ENCODE data around the gene ELOVL4. TPM values are rescaled to one million over a fixed set of nuclear protein-coding genes. Genes with fewer than 3 reads are reported as not detected.

ELOVL4 gene
- polyA plus RNA-seq, 3 donors, result not detected

DNA sequence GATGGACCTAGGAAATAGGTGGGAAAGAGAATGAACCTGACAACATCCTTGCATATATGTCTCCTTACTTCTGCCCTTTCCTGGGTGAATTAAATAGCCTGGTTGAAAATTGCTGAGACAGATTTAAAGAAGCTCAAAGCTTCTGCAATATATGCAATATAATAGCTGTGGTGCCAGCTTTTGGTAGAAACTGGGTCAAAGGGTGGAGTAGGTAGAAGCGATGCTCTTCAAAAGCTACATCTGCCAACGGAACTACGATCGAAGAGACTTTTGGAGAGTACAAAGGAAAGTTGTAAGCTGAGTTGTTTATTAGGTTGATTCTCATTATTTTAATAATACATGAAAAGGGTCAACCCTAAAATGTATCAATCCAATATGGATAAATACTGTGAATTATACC, 34.3 kb upstream of the ELOVL4 start:
- TF ChIP-seq, protein P1, sequence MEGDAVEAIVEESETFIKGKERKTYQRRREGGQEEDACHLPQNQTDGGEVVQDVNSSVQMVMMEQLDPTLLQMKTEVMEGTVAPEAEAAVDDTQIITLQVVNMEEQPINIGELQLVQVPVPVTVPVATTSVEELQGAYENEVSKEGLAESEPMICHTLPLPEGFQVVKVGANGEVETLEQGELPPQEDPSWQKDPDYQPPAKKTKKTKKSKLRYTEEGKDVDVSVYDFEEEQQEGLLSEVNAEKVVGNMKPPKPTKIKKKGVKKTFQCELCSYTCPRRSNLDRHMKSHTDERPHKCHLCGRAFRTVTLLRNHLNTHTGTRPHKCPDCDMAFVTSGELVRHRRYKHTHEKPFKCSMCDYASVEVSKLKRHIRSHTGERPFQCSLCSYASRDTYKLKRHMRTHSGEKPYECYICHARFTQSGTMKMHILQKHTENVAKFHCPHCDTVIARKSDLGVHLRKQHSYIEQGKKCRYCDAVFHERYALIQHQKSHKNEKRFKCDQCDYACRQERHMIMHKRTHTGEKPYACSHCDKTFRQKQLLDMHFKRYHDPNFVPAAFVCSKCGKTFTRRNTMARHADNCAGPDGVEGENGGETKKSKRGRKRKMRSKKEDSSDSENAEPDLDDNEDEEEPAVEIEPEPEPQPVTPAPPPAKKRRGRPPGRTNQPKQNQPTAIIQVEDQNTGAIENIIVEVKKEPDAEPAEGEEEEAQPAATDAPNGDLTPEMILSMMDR (IDR thresholded peaks at IDR 0.05), result no peak
- Mint-ChIP-seq H3K36me3 (no peaks in the 10 kb centered on the region), H3K27me3 (ENCODE audit: low read depth in 3 of 3) (peaks cover 0 to 5% (median 1%) of the 10 kb centered on the region in 3 donors), H3K27ac (no peak overlapping the region), H3K4me1 (no peaks in the 10 kb centered on the region), H3K9me3 (peaks cover 0 to 2% (median 0%) of the 10 kb centered on the region in 7 donors), H3K4me3 (no peak overlapping the region)
- Histone ChIP-seq H3K4me3 (replicated peaks in 1 of 3; ENCODE audit: low read depth in 2 of 3, low read length in 3 of 3) (no peak overlapping the region), H3K4me1 (ENCODE audit: control insufficient read depth in 1 of 2, insufficient read depth in 2 of 2, low read length in 2 of 2) (no peaks in the 10 kb centered on the region), H3K79me2 (ENCODE audit: insufficient read depth, low read length) (no peaks in the 10 kb centered on the region), H3K9ac (ENCODE audit: insufficient read depth, low read length, poor library complexity, severe bottlenecking) (no peak overlapping the region), H3K4me2 (replicated peaks; ENCODE audit: extremely low read depth, low read length, poor library complexity, severe bottlenecking) (no peak overlapping the region), H3K27ac (ENCODE audit: low read depth in 1 of 2, low read length in 2 of 2) (no peak overlapping the region), H3K9me3 (replicated peaks in 1 of 2; ENCODE audit: control insufficient read depth in 1 of 2, insufficient read depth in 1 of 2, low read length in 2 of 2) (no peaks in the 10 kb centered on the region), H2AFZ (ENCODE audit: insufficient read depth, low read depth, low read length, poor library complexity, severe bottlenecking) (no peak overlapping the region), H3K27me3 (ENCODE audit: control insufficient read depth in 2 of 2, insufficient read depth in 2 of 2, low read length in 2 of 2) (peaks cover 0 to 2% of the 10 kb centered on the region in 2 donors), H4K20me1 (ENCODE audit: insufficient read depth, low read length) (no peaks in the 10 kb centered on the region), H3K36me3 (replicated peaks in 1 of 2; ENCODE audit: control insufficient read depth in 1 of 2, insufficient read depth in 2 of 2, low read length in 2 of 2) (no peaks in the 10 kb centered on the region)
- no peak for DNase-seq
- WGBS (ENCODE audit: insufficient coverage), result no CpG with 5 or more reads among the region's 4 CpGs
- intact Hi-C loops (cut with micrococcal nuclease), result no loop called here

DNA sequence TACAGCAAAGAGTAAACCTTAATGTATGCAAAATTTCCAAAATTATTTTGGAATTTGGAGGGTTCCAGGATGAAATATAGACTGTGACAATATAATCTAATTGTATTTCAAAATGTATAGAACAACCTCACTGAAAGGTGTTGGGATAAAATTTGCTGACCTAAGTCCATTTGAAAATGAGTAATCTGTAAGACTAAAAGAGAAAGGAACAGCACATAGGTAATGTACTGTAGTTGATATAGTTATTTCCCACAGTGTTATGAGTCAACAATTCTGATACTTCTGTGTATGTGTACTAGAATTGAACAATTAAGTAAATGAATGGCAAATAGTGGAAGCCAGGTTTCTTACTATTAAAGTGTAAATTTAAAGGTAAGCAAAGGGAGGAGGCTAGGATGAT, 23.8 kb upstream of the ELOVL4 start:
- Mint-ChIP-seq H3K27me3 (ENCODE audit: low read depth in 3 of 3) (peaks cover 1 to 4% (median 2%) of the 10 kb centered on the region in 3 donors), H3K9me3 (peaks cover 16 to 26% (median 19%) of the 10 kb centered on the region in 7 donors), H3K4me3 (no peak overlapping the region), H3K4me1 (no peaks in the 10 kb centered on the region), H3K27ac (no peak overlapping the region), H3K36me3 (no peaks in the 10 kb centered on the region)
- no peak overlapping the region for H3K4me2 ChIP-seq (replicated peaks; ENCODE audit: extremely low read depth, low read length, poor library complexity, severe bottlenecking)
- no peaks in the 10 kb centered on the region for H4K20me1 ChIP-seq (ENCODE audit: insufficient read depth, low read length)
- H3K79me2 ChIP-seq (ENCODE audit: insufficient read depth, low read length), result no peaks in the 10 kb centered on the region
- H3K27ac ChIP-seq (ENCODE audit: low read depth in 1 of 2, low read length in 2 of 2), result no peak overlapping the region
- no peak overlapping the region for H3K9ac ChIP-seq (ENCODE audit: insufficient read depth, low read length, poor library complexity, severe bottlenecking)
- H3K9me3 ChIP-seq (replicated peaks in 1 of 2; ENCODE audit: control insufficient read depth in 1 of 2, insufficient read depth in 1 of 2, low read length in 2 of 2), result peaks cover 4 to 6% of the 10 kb centered on the region in 2 donors
- TF ChIP-seq, protein P1 (IDR thresholded peaks at IDR 0.05), result no peak
- H3K36me3 ChIP-seq (replicated peaks in 1 of 2; ENCODE audit: control insufficient read depth in 1 of 2, insufficient read depth in 2 of 2, low read length in 2 of 2), result no peaks in the 10 kb centered on the region
- no peaks in the 10 kb centered on the region for H3K27me3 ChIP-seq (ENCODE audit: control insufficient read depth in 2 of 2, insufficient read depth in 2 of 2, low read length in 2 of 2)
- intact Hi-C loops (cut with micrococcal nuclease), result no loop called here
- H2AFZ ChIP-seq (ENCODE audit: insufficient read depth, low read depth, low read length, poor library complexity, severe bottlenecking), result no peak overlapping the region
- H3K4me3 ChIP-seq (replicated peaks in 1 of 3; ENCODE audit: low read depth in 2 of 3, low read length in 3 of 3), result no peak overlapping the region
- DNase-seq, result no peak
- H3K4me1 ChIP-seq (ENCODE audit: control insufficient read depth in 1 of 2, insufficient read depth in 2 of 2, low read length in 2 of 2), result no peaks in the 10 kb centered on the region
